Measurements from ENCODE around the gene ENPP1.
"Not testable (repeated sequence)": the region's sequence is repeated elsewhere in the genome, so short reads cannot be mapped to it uniquely, and the experiment has no call there.

Gene ENPP1

GRCh38 chr6:131832363-131832762, 24.5 kb downstream of the ENPP1 start:
- DNase-seq = no peak

DNA sequence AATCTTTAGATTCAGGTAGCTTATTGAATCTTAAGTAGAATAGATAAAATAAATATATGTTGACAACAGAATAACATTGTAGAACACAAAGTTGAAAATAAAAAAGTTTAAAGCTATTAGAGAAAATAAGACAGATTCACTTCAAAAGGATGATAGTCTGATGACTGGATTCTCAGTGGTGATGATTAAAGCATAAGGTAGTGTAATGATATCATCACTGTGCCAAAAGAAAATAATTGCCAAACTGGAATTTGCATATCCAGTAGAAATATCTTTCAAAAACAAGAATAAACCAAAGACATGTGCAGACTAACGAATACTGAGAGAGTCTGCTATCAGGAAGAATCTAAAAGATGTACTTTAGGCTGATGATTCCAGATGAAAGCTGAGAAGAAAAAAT, 30.2 kb downstream of the ENPP1 start:
- DNase-seq = no peak

DNA sequence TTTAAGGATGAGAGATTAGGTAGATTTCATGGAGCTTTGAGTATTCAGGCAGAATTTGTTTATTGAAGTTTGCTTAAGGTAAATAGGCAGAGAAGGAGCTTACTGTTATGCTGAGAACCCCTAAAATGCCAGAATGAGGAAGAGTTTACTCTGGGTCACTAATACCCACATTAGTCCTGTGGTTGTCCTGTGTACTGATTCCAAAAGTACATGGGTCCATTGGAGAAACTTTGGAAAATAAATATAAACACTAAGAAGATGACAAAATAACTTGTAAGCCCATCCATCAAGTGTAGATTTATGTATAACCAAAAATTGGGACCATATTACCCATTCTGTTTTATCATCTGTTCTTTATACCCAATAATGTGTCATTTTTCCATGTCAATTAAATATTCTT, 31.6 kb downstream of the ENPP1 start:
- no peak for DNase-seq

- DNase-seq = no peak
Observed at GRCh38 chr6:131840441-131840840, 32.6 kb downstream of the ENPP1 start.

DNA sequence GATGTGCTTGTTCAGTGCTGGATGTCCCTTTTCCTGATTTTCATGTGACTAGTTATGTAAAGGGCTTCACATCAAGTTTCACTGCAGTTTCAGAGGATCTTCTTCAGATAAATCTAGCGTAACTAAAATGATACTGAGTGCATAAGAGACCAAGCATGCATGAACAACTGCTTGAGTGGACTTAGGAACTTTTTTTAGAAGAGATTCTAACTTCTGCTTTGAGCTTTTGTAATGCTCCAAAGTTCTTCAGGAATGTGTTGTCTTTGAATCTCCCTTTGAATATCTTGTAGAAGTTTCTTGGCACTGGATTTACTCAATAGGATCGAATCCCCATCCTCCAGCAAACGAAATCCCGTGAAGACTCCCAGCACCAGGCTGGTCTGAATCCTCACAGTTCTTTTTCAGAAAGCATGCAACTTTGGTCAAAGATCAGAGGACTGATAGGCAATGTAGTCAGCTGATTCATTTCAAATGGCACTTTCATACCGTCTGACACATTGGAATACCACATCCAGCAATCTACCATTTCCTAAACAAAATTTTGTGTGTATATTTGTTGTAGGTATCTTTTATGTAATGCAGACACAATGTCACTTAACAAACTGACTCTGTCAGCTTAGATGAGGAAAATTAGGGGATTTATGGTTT, 33.2 kb downstream of the ENPP1 start:
- no peak for DNase-seq

DNA sequence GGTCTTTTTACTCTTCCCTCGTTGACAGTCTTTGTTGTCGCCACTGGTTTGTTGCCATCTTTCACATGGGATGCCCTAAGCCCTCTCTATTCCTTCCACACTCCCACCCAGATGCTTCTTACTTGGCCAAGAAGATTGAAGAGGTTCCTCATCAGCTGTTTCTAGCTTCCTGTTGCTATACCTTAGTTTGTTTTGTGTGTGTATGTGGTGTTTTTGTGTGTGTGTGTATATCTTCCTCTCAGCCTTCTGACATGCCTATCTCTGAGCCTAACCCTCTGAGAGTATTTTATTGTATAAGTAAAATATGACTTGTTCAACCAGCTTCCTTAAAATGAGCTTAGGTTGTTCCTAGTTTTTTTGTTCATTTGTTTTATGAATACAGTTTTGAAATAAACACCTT, 35.9 kb downstream of the ENPP1 start:
- DNase-seq = no peak

GRCh38 chr6:131844243-131844841, 36.5 kb downstream of the ENPP1 start:
- DNase-seq = no peak

DNA sequence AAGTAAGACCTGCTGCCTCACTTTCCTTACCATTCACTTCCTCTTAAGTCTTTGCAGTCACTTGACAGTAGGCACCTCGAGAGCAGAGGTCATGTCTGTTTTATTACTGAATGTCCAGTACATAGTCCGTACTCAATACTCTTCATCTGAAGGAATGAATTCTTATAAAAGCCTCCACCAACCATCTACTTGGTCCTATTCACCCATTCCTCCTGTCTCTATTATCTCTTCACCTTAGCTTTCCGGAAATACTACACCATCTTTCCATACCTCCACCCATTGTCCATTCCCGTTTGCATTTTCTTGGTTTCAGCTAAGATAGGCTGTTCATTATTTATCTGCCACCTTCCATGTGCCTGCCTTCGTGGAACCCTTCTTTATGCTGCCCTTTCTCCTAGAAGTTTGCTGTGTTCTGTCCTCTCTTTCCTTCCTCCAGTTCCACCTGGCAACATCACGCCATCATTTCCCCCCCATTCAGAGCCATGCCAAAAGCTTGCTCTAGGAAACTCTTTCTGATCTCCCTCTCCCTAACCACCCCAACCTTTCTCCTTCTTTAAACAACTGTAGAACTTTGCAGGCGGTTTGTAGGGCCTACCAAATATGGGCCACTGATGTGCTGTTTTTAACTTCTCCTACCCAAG, 38.3 kb downstream of the ENPP1 start:
- DNase-seq = no peak

- no peak for DNase-seq
Observed at GRCh38 chr6:131846905-131847304, 39.1 kb downstream of the ENPP1 start.

GRCh38 chr6:131849799-131850198, 42.0 kb downstream of the ENPP1 start:
- DNase-seq = no peak

- DNase-seq = no peak
Observed at GRCh38 chr6:131851049-131851769, 43.4 kb downstream of the ENPP1 start.

DNA sequence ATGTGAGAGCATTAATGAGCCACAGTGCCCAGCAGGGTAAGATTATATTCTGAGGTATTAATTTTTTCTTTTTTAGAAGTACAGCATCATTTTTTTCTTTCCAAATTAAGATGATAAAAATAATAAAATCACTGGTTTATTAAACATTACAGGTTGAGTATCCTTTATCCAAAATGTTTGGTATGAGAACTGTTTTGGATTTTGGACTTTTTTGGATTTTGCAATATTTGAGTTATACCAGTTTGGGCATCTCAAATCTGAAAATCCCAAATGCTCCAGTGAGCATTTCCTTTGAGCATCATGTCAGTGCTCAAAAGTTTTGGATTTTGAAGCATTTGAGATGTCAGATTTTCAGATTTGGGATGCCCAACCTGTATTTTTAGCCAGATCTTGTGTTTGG, 44.4 kb downstream of the ENPP1 start:
- no peak for DNase-seq

- no peak for DNase-seq
Observed at GRCh38 chr6:131854803-131855202, 47.0 kb downstream of the ENPP1 start.

DNA sequence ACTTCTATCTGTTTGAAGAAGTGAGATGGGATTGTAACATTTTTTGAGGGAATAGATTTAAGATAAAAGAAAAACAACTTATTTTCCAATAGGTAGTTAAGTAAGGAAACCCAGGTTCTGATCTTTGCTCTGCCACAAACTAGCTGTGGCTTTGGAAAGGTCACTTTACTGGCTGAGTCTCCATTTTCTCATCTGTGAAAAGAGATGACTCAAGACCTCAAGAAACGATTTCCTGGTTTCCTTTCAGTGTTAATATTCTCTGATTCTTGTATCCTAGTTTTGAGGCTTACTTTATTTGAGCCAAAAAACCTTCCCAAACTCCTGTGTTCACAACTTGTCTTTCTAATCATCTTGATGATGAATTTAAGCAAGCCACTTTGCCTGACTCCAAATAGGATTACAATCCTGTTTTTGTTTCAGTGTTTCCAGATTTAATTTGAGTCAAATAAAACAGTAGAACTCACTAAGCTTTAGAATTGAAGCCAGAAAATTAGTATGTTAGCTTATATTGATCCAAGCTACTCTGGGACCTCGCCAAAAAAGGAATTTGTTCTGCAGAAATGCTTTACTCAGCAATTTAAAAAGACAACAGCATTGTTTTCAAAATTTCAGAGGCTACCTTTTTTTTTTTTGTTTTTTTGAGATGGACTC, 51.1 kb downstream of the ENPP1 start:
- no peak for DNase-seq

DNA sequence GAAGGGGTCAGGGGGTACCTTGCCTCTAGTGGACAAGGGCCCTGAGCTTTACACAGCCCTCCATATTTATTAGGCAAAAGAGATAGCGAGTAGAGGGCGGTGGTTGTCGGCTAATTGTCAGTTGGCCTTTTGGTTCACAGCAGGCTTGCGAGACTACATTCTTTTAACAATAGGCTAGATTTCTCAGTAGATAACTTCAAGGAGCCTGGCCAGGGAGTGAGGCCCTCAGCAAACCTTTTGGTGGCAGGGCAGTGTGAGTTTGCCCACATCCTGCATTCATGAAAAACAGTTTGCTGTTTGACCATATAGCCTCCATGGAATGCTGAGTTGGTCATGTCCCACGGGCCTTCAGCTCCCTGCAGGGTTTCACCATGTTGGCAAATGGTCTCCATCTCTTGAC, 51.8 kb downstream of the ENPP1 start:
- not testable (repeated sequence) for DNase-seq

GRCh38 chr6:131861381-131861780, 53.6 kb downstream of the ENPP1 start:
- no peak for DNase-seq

- no peak for DNase-seq
Observed at GRCh38 chr6:131862476-131862875, 54.7 kb downstream of the ENPP1 start.

- DNase-seq = no peak
Observed at GRCh38 chr6:131867744-131868143, 59.9 kb downstream of the ENPP1 start.

- no peak for DNase-seq
Observed at GRCh38 chr6:131868836-131869235, 61.0 kb downstream of the ENPP1 start.

DNA sequence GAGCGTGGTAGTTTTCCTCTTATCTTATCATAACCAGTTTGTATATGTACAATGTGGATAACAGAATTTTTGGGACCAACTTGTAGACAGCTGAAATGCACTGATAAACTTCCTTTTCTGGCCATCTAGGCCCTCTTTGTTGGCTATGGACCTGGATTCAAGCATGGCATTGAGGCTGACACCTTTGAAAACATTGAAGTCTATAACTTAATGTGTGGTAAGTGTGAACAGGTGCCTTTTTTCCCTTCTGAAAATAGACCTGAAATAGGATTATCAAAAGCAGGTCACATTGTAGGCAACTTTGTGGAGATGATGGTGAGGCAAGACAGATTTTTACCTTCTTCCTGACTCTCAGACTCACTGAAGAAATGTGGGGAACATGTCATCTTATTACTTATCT, 67.8 kb downstream of the ENPP1 start:
- no peak for DNase-seq

GRCh38 chr6:131876545-131876944, 68.7 kb downstream of the ENPP1 start:
- no peak for DNase-seq

DNA sequence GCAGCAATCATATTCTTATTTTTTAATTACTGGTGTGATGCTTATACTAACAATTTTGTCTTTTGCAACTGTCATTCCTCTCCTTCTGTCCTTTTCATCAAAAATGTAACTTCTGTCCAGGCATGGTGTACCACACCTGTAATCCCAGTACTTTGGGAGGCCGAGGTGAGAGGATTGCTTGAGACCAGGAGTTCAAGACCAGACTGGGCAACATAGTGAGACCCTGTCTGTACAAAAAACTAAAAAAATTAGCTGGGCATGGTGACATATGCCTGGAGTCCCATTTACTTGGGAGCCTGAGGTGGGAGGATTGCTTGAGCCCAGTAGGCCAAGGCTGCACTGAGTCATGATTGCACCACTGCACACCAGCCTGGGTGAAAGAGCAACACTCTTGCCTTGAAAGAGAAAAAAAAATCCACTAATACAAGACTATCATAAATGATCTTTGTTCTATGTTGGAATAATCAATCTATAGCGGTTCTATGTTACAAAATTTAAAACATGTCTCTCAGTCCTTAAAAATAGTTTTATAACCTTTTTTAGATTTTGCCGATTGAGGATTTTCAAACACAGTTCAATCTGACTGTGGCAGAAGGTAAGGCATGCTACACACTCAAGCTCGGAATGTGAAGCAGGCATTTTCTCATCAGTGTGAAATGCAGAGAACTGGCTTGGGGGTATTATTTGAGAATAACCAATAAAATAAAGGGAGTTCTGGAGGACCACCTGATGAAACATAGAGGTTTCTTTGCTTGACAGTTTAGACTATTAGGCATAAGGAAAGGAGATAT, 70.4 kb downstream of the ENPP1 start:
- no peak for DNase-seq

DNA sequence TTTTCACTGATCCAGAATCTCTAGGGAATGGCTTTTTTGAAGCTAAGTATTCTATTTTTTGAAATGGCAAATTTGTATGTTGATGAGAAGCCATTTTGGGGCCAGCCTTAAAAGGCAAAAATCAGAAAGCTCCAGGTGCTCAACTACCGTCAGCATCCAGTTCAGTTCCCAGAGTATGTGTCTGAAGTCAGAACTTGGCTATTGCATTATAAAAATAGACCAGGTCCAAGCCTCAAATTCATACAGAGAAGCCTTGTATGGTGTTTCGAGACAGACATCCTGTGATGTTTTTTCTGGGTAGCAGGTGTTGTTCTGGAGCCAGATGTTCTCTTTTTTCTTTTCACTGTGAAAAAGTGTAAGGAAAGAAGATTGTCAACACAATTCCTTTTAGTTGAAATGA, 75.2 kb downstream of the ENPP1 start:
- DNase-seq = no peak

Data from activated effector memory CD4-positive, alpha-beta T cell treated with Interleukin-2 at 50 U/mL for 16 hours (primary cell).